GM19372 (cell line): ENCODE measurements around the gene MTFR1L.
"Not testable (repeated sequence)": the region's sequence is repeated elsewhere in the genome, so short reads cannot be mapped to it uniquely, and the experiment has no call there.

Experiments
- ATAC-seq: cut with Tn5 transposase; IDR thresholded peaks from one replicate; pipeline ENCODE4 v1.9.1; 2021; ENCODE audit warnings: mild to moderate bottlenecking, low read depth, moderate library complexity; ENCODE audit not compliant: unreplicated experiment

MTFR1L gene

DNA sequence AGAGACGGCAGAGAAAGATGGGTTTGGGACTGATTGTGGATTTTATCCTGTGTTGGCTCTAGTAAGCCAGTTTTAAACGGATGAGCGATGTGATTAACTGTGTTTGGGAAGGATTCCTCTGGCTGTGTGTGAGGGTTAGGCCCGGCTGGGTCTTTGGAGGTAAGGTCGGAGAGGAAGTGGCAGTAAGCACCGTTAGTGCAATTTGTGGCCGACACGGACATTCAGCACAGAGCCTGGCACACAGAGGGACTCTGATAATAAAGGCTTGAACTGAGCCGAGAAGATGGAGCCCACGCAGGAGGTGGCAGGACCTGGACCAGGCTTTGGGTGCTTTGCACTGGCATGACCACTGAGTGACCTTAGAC lies 1.3 kb downstream of the MTFR1L start:
- no peak for ATAC-seq

DNA sequence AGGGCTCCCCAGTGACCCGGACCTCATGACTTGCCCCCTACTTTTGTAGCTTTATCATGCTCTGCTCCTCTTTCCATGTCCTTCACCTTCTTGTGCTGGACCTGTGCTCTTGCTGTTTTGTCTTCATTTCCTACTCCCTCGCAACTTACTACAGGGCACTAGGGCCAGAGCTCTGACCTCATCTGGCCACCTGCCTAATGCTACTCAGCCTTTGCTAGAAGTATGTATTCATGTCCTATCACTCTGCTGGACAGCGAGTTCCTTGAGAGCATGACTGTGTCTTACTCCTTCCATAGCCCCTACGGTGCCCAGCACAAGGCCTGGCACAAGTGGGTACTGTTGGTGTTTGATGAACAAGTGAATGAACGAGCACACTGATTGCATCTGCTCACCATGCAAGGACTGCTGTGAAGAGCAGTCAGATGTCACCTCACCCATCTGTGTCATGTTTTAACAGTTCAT lies 1.9 kb downstream of the MTFR1L start:
- no peak for ATAC-seq

DNA sequence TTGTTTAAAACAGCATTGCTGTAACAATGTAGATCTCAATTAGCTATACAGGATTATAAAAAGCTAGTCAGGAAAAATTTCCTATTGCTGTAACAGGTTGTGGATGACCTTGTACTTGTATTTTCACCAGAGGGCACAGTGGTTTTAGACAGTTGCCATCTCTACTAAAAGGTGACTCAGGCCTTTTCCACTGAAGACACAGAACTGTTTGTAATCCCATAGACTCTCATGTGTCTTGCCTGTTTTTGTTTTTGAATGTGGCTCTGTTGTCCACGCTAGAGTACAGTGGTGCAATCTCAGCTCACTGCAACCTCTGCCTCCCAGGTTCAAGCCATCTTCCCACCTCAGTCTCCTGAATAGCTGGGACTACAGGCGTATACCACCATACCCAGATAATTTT lies 5.9 kb downstream of the MTFR1L start:
- no peak for ATAC-seq

DNA sequence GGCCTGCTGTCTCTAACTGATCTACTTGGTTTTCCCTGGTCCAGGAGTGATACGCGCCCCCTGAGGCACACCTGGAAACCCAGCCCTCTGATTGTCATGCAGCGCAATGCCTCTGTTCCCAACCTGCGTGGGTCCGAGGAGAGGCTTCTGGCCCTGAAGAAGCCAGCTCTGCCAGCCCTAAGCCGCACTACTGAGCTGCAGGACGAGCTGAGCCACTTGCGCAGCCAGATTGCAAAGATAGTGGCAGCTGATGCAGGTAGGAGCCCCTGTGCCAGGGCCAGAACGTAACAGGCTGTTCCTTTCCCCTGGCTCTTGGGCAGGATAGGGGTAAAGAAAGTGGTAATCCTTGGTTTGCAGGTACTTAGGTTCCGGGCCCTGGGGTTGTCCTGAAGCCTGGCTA lies 6.8 kb downstream of the MTFR1L start:
- no peak for ATAC-seq

DNA sequence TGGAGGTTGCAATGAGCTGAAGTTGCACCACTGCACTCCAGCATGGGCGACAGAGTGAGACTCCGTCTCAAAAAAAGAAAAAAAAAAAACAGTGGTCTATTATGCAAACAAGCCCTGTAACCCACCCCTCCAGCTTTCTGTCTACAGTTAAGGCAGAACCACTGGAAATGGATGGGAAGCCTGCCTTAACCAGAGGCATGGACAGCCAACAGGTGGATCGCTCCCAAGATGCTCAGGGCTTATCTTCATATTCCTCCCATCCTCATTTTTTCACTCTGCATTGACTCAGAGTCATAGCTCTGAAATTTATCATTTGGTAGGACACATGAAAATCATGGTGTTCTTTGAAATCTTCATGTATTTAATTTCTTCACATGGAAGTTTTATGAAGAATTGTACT lies 8.7 kb downstream of the MTFR1L start:
- ATAC-seq: no peak

DNA sequence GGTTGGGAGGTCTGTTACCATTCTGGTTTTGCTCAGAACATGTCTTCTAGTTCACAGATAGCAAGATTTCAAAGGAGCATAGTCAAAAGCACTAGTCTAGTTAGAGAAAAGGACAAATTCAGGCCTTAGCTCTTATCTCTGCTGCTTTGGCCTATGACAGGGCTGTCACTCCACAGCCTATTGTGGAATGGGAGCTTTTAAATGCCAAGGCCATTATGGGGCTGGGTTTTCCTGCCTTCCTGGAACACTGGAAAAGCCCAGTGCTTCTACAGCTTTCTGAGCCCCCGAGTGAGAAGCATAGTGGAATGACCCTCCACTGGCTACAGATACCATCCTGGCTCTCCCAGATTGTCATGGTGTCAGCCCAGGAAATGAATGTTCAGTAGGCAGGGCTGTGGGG lies 9.3 kb downstream of the MTFR1L start:
- ATAC-seq: no peak

DNA sequence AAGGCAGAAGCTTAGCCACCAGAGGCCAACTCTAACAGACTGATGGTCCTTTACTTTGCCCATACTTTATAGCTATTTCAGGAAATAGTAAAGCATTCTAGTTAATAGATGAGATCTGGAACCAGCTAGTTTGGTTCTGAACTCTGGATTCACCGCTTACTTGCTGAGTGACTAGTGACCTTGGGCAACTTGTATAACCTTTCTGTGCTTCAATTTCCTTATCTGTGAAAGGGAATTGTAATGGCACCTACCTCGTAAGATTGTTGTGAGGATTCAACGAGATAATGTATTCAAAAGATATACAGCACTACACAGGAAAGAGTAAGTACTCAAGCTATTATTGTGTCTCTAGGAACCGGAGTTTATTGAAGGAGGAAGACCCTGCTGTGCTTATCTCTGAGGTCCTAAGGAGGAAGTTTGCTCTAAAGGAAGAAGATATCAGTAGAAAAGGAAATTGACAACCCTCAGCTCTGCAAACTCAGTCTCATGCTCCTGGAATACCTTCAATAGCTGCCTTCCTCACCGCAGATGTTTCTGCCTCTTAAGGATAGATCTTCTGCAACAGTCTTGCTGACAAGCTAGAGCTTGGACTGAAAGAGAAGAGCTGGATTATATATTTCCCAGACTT lies 11.9 kb downstream of the MTFR1L start:
- ATAC-seq: no peak

DNA sequence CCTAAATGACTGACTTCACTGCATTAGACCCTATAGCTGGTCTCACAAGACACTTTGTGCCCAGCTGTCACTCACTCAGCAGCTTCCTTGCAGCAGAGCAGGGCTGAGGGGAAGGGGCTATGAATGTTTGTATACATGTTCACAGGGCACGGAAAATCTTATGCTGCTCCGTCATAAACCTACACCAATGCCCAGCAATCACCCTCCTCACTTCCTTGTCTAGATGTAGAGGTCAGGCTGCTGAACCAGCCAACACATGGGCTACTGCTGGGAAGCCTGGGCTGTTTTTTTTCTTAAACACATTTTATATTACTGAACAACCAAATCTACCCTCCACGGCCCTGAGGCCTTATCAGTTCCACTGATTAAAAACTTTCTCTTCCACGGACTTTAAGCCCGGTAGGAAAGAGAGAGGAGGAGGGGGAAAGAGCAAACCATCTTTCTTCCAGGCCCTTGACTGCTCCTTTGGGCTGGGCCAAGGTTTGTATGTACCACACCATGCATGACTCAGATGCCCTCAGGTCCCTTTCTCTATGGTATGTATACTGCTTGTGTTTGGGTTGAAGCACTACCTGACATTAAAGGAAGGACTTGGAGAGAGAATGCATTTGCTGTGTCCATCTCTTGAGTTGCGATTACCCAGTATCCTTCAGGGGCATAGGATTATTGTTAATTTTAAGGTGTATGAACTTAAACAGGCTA lies 12.7 kb downstream of the MTFR1L start:
- no peak for ATAC-seq

DNA sequence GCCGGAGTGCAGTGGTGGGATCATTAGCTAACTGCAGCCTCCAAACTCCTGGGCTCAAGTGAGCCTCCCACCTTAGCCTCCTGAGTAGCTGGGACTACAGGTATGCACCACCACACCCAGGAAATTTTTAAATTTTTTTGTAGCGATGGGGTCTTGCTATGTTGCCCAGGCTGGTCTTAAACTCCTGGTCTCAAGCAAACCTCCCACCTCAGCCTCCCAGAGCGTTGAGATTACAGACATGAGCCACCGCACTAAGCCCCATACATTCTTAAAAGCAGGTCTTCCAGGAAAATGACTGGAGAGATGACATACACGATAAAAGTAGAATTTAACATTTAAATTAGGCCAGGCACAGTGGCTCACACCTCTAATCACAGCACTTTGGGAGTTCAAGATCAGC lies 13.4 kb downstream of the MTFR1L start:
- ATAC-seq: no peak

DNA sequence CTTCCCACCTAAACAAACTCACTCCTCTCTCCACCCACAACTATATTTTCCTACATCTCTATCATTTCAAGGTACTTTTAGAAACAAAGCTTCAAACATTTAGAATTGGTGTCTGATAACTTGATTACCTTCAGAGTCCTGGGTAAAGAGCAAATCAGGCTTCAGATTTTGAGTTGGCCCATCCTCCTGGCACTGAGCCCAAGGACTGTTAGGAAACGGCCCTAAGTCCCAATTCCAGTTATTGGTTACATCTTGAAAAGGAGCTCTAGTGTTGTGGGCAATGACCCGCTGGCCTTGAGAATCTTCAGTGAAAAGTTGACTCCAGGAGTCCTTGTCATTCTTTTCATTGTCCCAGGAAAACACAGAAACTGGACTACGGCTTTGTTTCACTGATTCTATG lies 15.1 kb downstream of the MTFR1L start:
- ATAC-seq: no peak

DNA sequence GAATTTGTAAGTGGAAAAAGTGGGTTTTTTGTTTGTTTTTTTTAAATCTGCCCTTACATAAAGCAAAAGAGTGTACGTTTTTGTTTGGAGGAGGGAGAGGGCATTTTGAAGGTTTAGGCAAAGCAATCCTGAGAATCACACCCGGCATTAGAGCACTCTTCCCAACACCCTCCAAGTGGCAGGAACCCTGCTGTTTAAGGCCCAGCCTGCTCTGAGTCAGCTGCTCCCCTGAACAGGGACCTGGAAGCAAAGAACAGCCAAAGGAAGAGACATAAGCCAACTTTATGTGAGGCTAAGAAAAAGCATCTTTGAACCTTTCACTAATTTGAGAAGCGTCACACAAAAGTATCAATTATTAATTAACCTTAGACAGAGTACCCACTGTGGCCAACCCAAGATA lies 16.9 kb downstream of the MTFR1L start:
- ATAC-seq: no peak

DNA sequence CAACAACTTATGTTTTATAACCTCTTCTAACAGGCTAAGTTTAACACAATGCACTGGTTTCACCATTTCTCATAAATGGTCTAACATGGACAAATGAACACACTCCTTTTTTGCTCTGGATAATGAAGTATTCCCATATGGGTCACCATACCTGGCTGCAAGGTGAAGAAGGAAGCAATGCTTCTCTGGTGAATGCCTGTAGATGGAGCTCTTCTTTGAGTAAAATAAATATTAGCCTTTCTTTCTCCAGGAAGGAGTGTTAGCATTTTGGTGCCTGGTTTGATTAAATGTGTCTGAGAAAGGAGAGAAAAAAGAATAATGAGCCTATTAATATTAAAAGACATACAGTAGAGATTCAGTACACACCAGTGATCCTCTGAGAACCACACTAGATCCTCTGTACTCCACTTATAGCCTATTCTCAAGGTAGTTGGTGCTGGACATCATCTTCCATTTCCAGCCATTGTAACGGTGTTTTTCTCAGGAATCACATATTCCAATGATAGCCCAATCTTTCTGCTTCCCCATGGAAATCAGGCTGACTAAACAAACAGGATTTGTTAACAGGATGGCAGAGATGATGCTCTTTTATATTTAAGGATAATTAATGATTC lies 17.6 kb downstream of the MTFR1L start:
- ATAC-seq: no peak

DNA sequence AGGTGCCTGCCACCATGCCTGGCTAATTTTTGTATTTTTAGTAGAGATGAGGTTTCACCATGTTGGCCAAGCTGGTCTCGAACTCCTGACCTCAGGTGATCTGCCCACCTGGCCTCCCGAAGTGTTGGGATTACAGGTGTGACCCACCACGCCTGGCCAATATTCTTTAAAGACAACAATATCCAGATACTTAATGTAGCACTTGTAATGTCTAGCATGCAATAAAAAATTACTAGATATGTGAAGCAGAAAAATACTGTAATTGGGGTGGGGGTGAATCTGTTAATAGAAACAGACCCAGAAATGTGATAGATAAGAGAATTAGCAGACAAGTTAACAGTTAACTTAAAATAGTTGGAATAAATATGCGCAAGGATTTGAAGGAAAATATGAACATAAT lies 20.1 kb downstream of the MTFR1L start:
- not testable (repeated sequence) for ATAC-seq

DNA sequence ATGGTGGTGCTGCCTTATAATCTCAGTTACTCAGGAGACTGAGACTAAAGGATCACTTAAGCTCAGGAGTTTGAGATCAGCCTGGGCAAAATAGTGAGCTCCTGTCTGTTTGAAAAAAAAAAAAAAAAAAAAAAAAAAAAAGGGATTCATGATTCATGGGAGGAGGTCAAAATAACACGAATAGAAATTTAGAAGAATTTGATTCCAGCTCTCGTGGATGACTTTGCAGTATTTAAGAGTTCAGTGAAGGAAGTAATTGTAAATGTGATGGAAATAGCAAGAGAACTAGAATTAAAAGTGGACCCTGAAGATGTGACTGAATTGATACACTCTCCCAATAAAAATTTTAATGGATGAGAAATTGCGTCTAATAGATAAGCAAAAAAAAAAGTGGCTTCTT lies 23.7 kb downstream of the MTFR1L start:
- ATAC-seq: no peak

DNA sequence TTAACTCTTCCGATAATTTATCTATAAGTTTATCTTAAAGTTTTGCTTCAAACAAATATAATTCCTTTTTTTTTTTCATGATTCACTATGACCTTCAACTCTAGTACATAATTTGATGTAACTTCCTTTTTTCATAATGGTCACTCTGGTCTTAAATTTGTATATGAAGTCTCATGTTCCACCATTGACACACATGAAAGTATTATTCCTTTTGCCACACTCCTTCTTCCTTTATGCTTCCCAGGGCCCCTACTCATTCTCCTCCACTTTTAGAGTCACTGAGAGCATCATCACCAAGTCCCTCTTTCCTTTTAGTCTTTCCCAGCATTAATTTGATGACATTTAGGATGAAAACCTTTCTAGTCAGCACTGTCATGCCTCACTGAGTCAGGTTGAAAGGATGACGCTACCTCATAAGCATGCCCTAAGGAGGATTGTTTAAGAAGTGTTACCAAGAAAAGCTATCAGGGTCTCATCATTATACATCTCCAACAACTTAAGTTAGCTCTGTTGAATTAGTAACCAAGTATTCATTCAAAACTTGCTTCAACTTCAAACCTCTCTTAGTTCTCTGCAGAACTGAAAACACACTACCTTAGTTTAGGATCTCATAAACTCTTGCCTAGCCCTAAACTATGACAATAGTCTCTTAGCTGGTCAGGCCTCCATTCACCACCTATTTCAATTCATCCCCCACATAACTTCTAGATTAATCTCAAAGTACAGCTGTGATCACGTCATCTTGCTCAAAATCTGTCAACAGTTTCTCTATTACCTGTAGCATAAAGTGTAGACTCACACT lies 25.0 kb downstream of the MTFR1L start:
- ATAC-seq: no peak

DNA sequence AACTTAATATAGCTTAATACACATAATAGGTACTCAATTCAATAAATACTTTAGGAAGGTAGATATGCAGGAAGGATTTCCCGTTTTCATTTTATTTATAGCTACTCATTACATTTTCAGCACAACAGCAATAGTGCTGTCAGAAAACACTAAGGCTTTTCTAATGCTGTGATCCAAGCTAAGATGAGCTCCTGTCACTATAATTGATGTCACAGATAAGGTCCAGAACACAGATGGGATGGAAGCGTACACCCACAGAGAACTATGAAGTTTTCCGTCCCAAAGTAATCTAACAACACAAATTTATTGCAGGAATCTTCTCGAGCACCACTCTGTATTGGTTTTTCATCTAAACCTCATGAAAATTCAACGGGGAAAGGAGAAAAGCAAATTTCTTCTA lies 25.9 kb downstream of the MTFR1L start:
- ATAC-seq: no peak

DNA sequence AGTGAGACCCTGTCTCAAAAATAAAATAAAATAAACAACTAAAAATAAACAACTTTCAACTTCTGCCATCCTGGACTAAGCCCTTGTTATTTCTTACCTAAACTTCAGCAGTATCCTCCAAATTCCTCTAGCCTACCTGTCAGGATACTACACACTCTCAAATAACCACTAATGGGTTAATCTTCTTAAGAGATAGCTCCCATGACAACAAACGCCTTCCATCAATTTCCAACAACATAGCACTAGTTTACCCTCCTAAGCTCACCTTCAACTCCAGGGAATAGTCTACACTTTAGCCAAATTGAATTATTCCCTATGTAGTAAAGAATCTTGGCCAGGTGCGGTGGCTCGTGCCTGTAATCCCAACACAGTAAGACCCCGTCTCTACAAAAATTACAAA lies 28.2 kb downstream of the MTFR1L start:
- no peak for ATAC-seq

DNA sequence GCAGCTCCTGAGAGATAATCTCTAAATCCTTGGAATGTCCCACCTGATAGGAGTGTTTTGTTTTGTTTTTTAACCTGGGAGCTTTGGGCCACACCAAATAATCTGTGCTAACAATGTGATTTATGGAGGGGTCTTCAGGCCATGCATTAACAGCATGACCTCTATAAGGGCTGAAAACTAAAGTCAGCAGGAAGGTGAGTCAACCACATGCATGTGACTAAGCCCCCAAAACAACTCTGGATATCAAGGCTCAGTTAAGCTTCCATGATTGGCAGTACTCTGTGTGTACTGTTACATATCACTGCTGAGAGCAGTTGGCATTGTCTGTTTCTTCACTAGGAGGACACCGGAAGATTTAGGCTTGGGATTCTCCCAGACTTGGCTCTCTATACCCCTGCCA lies 28.8 kb downstream of the MTFR1L start:
- ATAC-seq: no peak

DNA sequence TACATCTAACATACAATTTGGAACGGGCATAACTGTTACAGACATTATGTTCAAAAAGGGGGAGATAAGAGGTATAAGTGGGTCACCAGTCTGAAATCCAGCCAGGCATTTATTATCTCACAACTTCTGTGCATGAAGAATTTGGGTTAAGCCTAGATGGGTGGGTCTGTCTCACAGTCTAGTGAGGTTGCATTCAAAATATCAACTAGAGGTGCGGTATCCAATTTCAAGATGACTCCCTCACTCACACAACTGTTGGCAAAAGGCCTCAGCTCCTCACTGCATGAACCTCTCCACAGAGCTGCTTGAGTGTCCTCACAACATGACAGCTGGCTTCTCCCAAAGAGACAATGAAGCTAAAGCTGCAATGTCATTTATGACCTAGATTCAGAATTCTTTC lies 34.8 kb downstream of the MTFR1L start:
- ATAC-seq: no peak

DNA sequence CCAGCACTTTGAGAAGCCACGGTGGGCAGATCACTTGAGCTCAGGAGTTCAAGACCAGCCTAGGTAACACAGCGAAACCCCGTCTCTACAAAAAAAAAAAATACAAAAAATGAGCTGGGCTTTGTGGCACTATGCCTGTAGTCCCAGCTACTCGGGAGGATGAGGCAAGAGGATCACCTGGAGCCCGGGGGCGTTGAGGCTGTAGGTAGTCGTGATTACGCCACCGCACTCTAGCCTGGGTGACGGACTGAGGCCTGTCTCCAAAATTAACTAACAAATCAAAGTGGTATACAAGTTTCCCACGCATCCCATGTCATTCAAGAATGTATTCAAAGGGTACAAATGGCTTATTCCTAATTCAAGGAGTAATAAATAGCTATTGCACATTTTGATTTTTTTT lies 37.1 kb downstream of the MTFR1L start:
- no peak for ATAC-seq

DNA sequence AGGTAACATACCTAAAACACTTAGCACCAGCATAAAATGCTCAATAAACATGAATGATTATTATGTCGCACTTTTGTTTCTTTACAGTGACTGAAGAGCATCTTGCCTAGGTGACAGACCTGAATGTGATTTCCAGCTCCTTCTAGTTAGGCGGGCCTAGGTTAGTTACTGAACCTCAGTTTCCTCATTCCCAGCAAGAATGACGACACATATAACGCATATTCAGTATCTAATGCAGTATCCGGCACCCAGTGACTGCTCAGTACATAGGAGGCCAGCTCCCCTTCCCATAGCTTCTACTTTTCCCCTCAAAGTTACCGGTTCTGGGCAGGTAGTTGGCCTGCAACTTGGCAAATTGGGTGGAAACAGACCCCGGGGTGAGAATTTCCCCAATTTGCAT lies 38.7 kb downstream of the MTFR1L start:
- ATAC-seq: no peak
